ENCODE results near the gene RNF17.

GRCh38 chr13:24925318-24926231 is 161.6 kb downstream of the RNF17 start:
- TF ChIP-seq CTCF (IDR thresholded peaks at IDR 0.05), result no peak
- TF ChIP-seq EZH2 (IDR thresholded peaks at IDR 0.05), result no peak

All from neural progenitor cell (in vitro differentiated cells).